ENCODE measurements around the gene MRPS35.

DNA sequence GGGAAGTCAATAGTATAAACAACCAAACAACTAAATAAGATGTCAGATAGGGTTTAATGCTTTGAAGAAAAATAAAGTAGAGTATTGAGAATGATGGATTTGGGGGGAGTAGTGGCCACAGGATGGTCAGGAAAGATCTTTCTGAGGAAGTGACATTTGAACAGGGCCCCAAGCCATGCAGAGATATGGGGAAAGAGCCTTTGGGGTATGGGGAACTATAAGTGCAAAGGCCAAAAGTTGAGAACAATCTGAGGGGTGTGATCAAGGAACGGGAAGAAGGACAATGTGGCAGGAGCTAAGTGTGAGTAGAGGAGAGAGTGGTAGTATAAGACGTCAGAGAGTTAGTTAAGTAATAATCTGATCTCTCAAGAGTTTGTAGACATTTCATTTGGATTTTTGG is 1.3 kb downstream of the MRPS35 start:
- TF ChIP-seq POLR2AphosphoS5 (IDR thresholded peaks at IDR 0.05; ENCODE audit: low read depth, low read length): no peak
- no peak for TF ChIP-seq SIN3A (IDR thresholded peaks at IDR 0.05; ENCODE audit: borderline replicate concordance, insufficient read depth, low read length)
- TF ChIP-seq, protein P1, sequence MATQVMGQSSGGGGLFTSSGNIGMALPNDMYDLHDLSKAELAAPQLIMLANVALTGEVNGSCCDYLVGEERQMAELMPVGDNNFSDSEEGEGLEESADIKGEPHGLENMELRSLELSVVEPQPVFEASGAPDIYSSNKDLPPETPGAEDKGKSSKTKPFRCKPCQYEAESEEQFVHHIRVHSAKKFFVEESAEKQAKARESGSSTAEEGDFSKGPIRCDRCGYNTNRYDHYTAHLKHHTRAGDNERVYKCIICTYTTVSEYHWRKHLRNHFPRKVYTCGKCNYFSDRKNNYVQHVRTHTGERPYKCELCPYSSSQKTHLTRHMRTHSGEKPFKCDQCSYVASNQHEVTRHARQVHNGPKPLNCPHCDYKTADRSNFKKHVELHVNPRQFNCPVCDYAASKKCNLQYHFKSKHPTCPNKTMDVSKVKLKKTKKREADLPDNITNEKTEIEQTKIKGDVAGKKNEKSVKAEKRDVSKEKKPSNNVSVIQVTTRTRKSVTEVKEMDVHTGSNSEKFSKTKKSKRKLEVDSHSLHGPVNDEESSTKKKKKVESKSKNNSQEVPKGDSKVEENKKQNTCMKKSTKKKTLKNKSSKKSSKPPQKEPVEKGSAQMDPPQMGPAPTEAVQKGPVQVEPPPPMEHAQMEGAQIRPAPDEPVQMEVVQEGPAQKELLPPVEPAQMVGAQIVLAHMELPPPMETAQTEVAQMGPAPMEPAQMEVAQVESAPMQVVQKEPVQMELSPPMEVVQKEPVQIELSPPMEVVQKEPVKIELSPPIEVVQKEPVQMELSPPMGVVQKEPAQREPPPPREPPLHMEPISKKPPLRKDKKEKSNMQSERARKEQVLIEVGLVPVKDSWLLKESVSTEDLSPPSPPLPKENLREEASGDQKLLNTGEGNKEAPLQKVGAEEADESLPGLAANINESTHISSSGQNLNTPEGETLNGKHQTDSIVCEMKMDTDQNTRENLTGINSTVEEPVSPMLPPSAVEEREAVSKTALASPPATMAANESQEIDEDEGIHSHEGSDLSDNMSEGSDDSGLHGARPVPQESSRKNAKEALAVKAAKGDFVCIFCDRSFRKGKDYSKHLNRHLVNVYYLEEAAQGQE (IDR thresholded peaks at IDR 0.05; ENCODE audit: insufficient read depth in 1 of 2, low read depth in 2 of 2, low read length in 2 of 2): no peak
- TF ChIP-seq FOXP2 (optimal IDR thresholded peaks at IDR 0.05; ENCODE audit: borderline replicate concordance, extremely low read depth, extremely low read length, insufficient read depth): no peak
